GM21390 (cell line): ENCODE measurements around the gene DEPP1.
A peak's percentile ranks its signal among the peaks of the same experiment; 100 is the strongest.

Experiments used
- ATAC-seq: cut with Tn5 transposase; IDR thresholded peaks from one replicate; pipeline ENCODE4 v1.9.1; 2021; ENCODE audit not compliant: unreplicated experiment

DEPP1 gene

GRCh38 chr10:44934416-44935200, 44.0 kb downstream of the DEPP1 start:
- ATAC-seq: no peak

DNA sequence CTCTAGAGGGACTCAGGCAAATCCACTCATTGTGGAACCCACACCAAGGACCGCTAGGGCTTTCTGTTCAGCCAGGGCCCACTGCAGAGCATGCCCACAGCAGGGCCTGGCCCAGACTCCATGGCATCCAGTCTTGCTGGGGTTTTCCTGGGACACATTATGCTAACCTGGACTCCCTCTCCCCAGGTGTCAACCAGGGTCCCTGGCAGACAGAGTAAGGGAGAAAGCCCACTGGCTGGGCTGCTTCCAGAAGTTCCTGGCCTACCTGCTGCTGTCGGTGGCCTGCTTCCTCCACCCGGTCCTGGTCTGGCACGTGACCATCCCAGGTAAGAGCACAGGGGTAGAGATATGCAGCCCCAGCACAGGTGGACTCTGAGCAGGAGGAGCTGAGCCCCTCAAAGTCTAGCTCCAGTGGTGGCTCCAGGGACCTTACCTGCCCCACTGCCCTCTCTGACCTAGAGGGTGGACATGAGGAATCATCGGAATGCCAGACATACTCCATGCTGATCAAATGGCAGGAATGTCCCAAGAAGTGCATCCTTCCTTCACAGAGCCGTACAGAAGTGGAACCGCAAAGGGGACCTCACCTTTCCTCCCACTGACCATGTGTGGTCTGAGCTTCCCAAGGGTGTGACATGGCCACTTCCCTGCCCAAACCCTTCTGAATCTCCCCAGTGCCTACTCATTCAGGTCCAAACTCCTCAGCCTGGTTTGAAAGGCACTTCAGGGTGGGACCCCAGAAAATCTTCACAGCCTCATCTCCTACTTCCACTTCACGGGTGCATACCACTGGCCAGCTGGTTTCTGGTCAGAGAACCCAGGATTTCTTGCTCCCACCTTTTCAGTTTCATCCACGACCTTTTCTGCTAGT, 44.9 kb downstream of the DEPP1 start:
- ATAC-seq: no peak

DNA sequence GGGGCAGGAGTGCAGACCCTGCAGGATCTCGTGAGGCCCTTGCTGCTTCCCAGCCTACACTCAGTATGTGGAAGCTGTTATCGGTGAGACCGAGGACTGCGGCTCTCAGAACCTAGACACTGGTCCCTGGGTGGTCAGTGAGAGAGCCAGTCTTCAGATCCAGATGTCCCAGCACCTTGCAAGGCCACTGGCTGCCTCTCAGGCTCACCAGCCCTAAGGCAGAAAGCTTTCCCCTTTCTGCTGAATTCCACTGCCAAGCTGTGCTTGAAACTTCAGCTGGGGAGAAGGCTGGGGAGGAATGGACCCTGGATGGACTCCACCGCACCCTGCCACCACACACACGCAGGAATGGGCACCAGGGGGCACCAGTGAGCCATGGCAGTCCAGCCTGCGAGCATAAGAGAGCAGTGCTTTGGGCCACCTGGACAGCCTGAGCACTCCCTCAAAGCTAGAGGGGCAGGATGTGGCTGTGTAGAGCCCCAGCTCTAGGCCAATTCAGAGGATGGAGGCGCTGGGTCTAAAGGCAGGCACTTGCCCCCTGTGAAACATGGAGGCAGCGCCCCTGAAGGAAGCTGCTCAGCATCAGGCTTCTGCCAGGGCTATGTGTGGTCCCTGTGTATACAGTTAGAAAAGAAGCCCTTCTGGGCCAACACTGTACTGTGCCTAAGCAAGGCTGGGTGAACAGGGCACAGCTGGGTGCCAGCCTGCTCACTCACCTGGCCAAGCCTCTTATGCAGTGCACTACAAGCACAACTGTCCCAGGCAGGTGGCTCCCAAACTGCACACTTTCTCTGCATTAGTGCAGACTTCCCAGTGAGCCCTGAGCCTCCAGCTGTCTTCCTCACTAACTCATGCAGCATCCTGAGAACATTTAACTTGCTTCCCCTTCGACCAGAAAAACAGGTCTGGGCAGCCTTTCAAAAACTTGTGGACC, 45.8 kb downstream of the DEPP1 start:
- peak; percentile 97 for ATAC-seq

- no peak for ATAC-seq
These were observed 46.7 kb downstream of the DEPP1 start for GRCh38 chr10:44931621-44932516.

- no peak for ATAC-seq
These were observed 47.5 kb downstream of the DEPP1 start for GRCh38 chr10:44930904-44931620.

DNA sequence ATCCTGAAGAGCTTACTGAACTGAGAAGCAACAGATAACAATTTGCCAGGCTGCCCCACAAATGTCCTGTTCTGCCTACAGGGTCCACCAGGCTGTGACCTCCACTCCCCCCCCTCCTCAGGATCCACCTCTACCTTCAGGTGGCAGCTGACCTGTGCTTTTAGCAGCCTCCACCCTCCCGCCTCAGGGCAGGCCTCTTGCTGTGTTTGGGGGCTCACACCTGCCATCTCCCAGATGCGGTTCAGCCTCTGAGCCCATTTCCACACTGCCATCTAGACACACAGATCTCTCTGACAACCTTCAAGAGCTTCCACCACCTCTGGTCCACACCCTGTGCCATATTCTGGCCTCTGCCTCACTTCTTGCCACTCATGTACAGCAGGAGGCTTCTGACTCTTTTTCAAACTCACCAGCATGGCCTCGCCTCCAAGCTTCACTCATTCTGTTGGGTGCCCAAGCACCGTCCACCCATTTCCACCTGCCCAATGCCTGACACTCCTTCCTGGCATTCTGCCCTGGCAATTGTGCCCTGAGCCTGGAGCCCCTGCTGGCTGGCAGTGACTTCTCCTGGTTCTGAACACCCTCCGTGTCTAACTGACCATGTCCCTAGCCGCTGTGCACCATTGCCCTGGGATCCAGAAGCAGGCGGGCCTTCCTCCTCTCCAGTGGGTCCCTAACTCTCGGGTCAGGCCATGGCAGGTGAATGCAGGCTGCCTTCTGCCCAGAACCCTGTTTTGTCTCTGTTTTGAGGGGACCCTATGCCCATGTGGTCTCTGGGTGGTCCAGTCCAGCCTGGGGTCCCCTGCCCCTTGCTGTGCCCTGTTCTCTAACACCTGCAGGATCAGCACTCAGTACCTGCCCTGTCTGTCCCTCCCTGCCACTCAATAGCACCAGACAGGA, 49.0 kb downstream of the DEPP1 start:
- ATAC-seq: no peak

DNA sequence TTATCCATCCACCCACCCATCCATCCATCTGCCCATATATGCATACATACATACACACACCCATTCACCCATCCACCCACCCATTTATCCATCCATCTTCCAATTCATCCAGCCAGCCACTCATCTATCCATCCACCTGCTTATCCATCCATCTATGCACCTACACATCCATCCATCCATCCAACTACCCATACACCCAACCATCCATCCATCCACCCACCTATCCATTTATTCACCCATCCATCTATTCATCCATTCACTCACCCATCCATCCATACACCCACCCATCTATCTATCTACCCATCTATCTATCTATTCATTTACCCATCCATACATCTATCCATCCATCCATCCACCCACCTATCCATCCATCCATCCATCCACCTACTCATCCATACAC, 50.1 kb downstream of the DEPP1 start:
- no peak for ATAC-seq

GRCh38 chr10:44927352-44927751, 51.3 kb downstream of the DEPP1 start:
- no peak for ATAC-seq

GRCh38 chr10:44926751-44927351, 51.8 kb downstream of the DEPP1 start:
- no peak for ATAC-seq
